ENCODE results near the gene SLC26A9. TPM values are rescaled to one million over a fixed set of nuclear protein-coding genes. Genes with fewer than 3 reads are reported as not detected.

The SLC26A9 gene
- total and polyA plus RNA-seq, 2 of the 4 experiments (the other 2 are of a cell fraction) = not detected

DNA sequence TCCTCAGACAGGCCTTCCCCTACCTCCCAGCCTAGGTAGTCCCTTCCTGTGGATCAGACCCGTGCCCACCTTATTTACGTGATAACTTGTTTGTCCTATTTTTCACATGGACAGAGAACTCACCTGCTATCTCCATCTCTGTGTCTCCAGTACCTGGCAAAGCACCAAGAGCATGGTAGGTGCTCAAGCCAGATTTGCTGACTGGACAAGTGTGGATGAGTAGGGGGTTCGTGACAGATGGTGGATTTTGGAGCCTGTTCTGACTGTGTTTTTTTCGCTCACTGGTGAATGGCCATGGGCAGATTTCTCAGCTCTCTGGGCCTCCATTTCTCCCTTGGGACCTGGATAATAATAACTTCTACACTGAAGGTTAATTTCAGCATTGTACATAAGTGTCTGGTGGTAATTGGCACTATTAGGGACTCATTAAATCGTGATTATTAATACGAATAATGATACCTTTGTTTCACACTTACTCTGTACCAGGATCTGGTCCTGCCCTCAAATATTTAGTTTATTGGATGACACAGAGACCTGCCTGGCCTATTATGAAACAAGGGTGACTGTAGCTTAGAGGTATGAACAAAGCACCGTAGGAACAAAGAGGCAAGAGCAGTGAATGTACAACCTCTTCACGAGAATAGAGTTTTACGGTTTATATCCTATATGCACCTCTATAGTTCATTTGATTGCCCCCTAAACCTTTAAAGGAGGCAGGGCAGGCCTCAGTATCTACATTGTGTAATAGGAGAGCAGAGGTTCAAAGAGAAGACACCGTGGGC is 24.5 kb upstream of the SLC26A9 start:
- Histone ChIP-seq H2AFZ (replicated peaks; ENCODE audit: low read length, poor library complexity) (peak overlapping the region; percentile 27), H3K4me2 (ENCODE audit: low read depth, low read length) (no peak overlapping the region), H3K4me1 (ENCODE audit: control insufficient read depth, insufficient read depth, low read length) (no peaks in the 10 kb centered on the region), H3K14ac (replicated peaks; ENCODE audit: low read depth, low read length) (no peak overlapping the region), H2AK9ac (replicated peaks; ENCODE audit: low read depth, low read length, poor library complexity) (no peak overlapping the region), H3K79me1 (ENCODE audit: low read depth in 1 of 2, low read length in 2 of 2) (no peaks in the 10 kb centered on the region), H2BK20ac (ENCODE audit: low read depth, low read length) (no peak overlapping the region), H3K36me3 (ENCODE audit: control insufficient read depth, insufficient read depth, low read length) (no peaks in the 10 kb centered on the region), H3K18ac (ENCODE audit: low read depth, low read length) (no peak overlapping the region), H3K56ac (ENCODE audit: extremely low read depth, insufficient read depth, low read length) (no peak overlapping the region), H2BK120ac (ENCODE audit: low read depth, low read length) (no peak overlapping the region), H4K5ac (ENCODE audit: low read depth, low read length) (no peak overlapping the region), H3K4me3 (ENCODE audit: insufficient read depth, low read depth, low read length) (no peak overlapping the region), H3K4ac (ENCODE audit: low read depth, low read length) (no peak overlapping the region; the same call in 1 of the 2 replicates), H3K9me3 (ENCODE audit: control insufficient read depth, insufficient read depth, low read length) (no peaks in the 10 kb centered on the region), H3K9me1 (ENCODE audit: insufficient read depth, low read length) (peaks cover 3% of the 10 kb centered on the region), H3K27me3 (ENCODE audit: control insufficient read depth, insufficient read depth, low read length) (peaks cover 26% of the 10 kb centered on the region), H2BK15ac (ENCODE audit: low read depth, low read length) (no peak overlapping the region), H3K23ac (ENCODE audit: low read depth, low read length) (no peak overlapping the region), H4K91ac (ENCODE audit: insufficient read depth, low read depth, low read length) (no peak overlapping the region), H3K9ac (ENCODE audit: low read depth, low read length) (no peak overlapping the region), H4K8ac (ENCODE audit: low read depth in 2 of 2, low read length in 2 of 2) (no peak overlapping the region), H2AK5ac (ENCODE audit: low read depth, low read length) (no peak overlapping the region), H4K20me1 (ENCODE audit: insufficient read depth, low read length) (no peaks in the 10 kb centered on the region), H2BK5ac (ENCODE audit: low read depth, low read length, poor library complexity, severe bottlenecking) (no peak overlapping the region), H3K27ac (ENCODE audit: insufficient read depth, low read length) (no peak overlapping the region)
- CTCF ChIA-PET = interaction anchor here (0.9 to 2.8 kb wide), 2 partner anchors 10 kb away, joined by 7 to 13 read pairs; no protein-coding TSS in a partner anchor
- TF ChIP-seq MAZ (IDR thresholded peaks at IDR 0.05; ENCODE audit: borderline replicate concordance, low read depth, low read length) = no peak
- TF ChIP-seq, protein P1, sequence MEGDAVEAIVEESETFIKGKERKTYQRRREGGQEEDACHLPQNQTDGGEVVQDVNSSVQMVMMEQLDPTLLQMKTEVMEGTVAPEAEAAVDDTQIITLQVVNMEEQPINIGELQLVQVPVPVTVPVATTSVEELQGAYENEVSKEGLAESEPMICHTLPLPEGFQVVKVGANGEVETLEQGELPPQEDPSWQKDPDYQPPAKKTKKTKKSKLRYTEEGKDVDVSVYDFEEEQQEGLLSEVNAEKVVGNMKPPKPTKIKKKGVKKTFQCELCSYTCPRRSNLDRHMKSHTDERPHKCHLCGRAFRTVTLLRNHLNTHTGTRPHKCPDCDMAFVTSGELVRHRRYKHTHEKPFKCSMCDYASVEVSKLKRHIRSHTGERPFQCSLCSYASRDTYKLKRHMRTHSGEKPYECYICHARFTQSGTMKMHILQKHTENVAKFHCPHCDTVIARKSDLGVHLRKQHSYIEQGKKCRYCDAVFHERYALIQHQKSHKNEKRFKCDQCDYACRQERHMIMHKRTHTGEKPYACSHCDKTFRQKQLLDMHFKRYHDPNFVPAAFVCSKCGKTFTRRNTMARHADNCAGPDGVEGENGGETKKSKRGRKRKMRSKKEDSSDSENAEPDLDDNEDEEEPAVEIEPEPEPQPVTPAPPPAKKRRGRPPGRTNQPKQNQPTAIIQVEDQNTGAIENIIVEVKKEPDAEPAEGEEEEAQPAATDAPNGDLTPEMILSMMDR (conservative IDR thresholded peaks at IDR 0.05; ENCODE audit: low read depth, low read length) = no peak
- peak; percentile 71 for TF ChIP-seq MAFK (IDR thresholded peaks at IDR 0.05; ENCODE audit: low read depth, low read length)
- TF ChIP-seq RCOR1 (IDR thresholded peaks at IDR 0.05; ENCODE audit: insufficient replicate concordance, low read length) = no peak
- TF ChIP-seq, protein P2, sequence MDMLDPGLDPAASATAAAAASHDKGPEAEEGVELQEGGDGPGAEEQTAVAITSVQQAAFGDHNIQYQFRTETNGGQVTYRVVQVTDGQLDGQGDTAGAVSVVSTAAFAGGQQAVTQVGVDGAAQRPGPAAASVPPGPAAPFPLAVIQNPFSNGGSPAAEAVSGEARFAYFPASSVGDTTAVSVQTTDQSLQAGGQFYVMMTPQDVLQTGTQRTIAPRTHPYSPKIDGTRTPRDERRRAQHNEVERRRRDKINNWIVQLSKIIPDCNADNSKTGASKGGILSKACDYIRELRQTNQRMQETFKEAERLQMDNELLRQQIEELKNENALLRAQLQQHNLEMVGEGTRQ (IDR thresholded peaks at IDR 0.05; ENCODE audit: low read depth, low read length) = no peak
- no peak for TF ChIP-seq FOS (IDR thresholded peaks at IDR 0.05; ENCODE audit: low read depth, low read length)
- in situ Hi-C loops (cut with MboI; ENCODE audit: low sequenced_read_pairs) (loop anchor here (5.0 kb wide), 1 partner anchor 40 kb away; no protein-coding TSS in a partner anchor), dilution Hi-C loops (cut with HindIII; ENCODE audit: low sequenced_read_pairs, unreplicated experiment) (no loop called here), intact Hi-C loops (cut with micrococcal nuclease) (no loop called here)
- ATAC-seq (ENCODE audit: low read depth) (no peak), DNase-seq (peak; percentile 26)
- BruUV-seq (replicated peaks) = no TSS peak
- POLR2A ChIA-PET (ENCODE audit: unreplicated experiment) = interaction anchor here (0.5 kb wide), 1 partner anchor 9 kb away, joined by 3 read pairs; no protein-coding TSS in a partner anchor
- WGBS, 2 experiments (ENCODE audit: extremely low coverage in 2 of 2, insufficient read length in 1 of 2) = no CpG with 5 or more reads among the region's 10 CpGs
